OCI-LY7 (cell line): Measurements from ENCODE around the gene PPP4C. TPM values are rescaled to one million over a fixed set of nuclear protein-coding genes. Genes with fewer than 3 reads are reported as not detected.
A peak's percentile ranks its signal among the peaks of the same experiment; 100 is the strongest.

ENCODE experiments used
- BruUV-seq: library from RNA; stranded (reverse); fragments of 400-500 nt; replicated peaks from 2 replicates; lab custom pipeline; 2021; lab: Mats Ljungman, UMichigan
- CTCF ChIA-PET: fragments of 300-600 bp; sonication (Branson Sonifier 250); formaldehyde crosslinking; loops from one replicate; lab custom pipeline; 2022; ENCODE audit warnings: antibody characterized with exemption; ENCODE audit not compliant: unreplicated experiment; lab: Charles Lee
- POLR2A ChIA-PET: fragments of 300-600 bp; sonication (Branson Sonifier 250); formaldehyde crosslinking; loops from one replicate; lab custom pipeline; 2022; ENCODE audit warnings: antibody characterized with exemption; lab: Charles Lee
- DNase-seq: peaks from one replicate; pipeline ENCODE4 v3.0.0-alpha.2; 2015; ENCODE audit warnings: low spot score
- H2AFZ ChIP-seq: fragments of 200-600 bp; sonication (generic), shearing (Covaris generic); 2 replicates; pipeline ENCODE4 v1.6.1; 2014; ENCODE audit warnings: mild to moderate bottlenecking, antibody characterized with exemption, low read length, moderate library complexity
- H3K27ac ChIP-seq: fragments of 200-600 bp; sonication (generic); 2 replicates; pipeline ENCODE4 v1.5.1; 2014; ENCODE audit warnings: mixed run types, low read depth, mild to moderate bottlenecking, moderate library complexity, low read length, inconsistent platforms; ENCODE audit not compliant: poor library complexity, severe bottlenecking
- H3K36me3 ChIP-seq: fragments of 200-600 bp; sonication (generic); 2 replicates; pipeline ENCODE4 v1.6.1; 2014; ENCODE audit warnings: mild to moderate bottlenecking, antibody characterized with exemption, low read length, moderate library complexity, mixed read lengths; ENCODE audit not compliant: insufficient read depth
- H3K4me1 ChIP-seq: fragments of 200-600 bp; sonication (generic); 2 replicates; pipeline ENCODE4 v1.5.1; 2014; ENCODE audit warnings: mild to moderate bottlenecking, low read length; ENCODE audit not compliant: insufficient read depth, poor library complexity, severe bottlenecking
- H3K4me2 ChIP-seq: fragments of 200-600 bp; sonication (generic); 2 replicates; pipeline ENCODE4 v1.6.1; 2014; ENCODE audit warnings: mild to moderate bottlenecking, low read length
- H3K4me3 ChIP-seq: fragments of 200-600 bp; sonication (generic); 2 replicates; pipeline ENCODE4 v1.5.1; 2014; ENCODE audit warnings: mild to moderate bottlenecking, low read depth, low read length; ENCODE audit not compliant: poor library complexity, severe bottlenecking
- H3K79me2 ChIP-seq: fragments of 200-600 bp; sonication (generic); 2 replicates; pipeline ENCODE4 v1.6.1; 2016; ENCODE audit warnings: low read depth, mild to moderate bottlenecking, low read length, moderate library complexity, mixed read lengths; ENCODE audit not compliant: insufficient read depth
- H3K9me2 ChIP-seq: fragments of 200-600 bp; sonication (generic); 2 replicates; pipeline ENCODE4 v1.6.1; 2016; ENCODE audit warnings: mild to moderate bottlenecking, low read length, mixed read lengths; ENCODE audit not compliant: insufficient read depth
- H3K9me3 ChIP-seq: fragments of 200-600 bp; sonication (generic); 2 replicates; pipeline ENCODE4 v1.6.1; 2014; ENCODE audit warnings: mild to moderate bottlenecking, mixed run types, low read length, mixed read lengths
- H4K20me1 ChIP-seq: fragments of 200-600 bp; sonication (generic); 2 replicates; pipeline ENCODE4 v1.6.1; 2014; ENCODE audit warnings: mild to moderate bottlenecking, antibody characterized with exemption, low read length, moderate library complexity, mixed read lengths; ENCODE audit not compliant: insufficient read depth
- EZH2phosphoT487 ChIP-seq: fragments of 200-600 bp; sonication (generic); IDR thresholded peaks from 2 replicates; pipeline ENCODE4 v1.6.1; 2018; ENCODE audit warnings: low read depth, borderline replicate concordance, mild to moderate bottlenecking, mixed run types, antibody characterized with exemption, low read length, moderate library complexity, mixed read lengths
- intact Hi-C: fragments of 100-400 bp; cut with micrococcal nuclease; formaldehyde crosslinking; loops from one replicate; pipeline ENCODE4 v1.10.0; 2022; ENCODE audit not compliant: unreplicated experiment
- total RNA-seq, 2 experiments: library from RNA; depleted of rRNA in 1 of 2; stranded (reverse); fragments of >200 nt in 1 of 2; shearing (Covaris generic) in 1 of 2; gene quantifications; 2 replicates each; pipeline ENCODE4 v1.2.3, GENCODE V29; 2014 to 2022
- TF ChIP-seq, protein P1 (sequence below): fragments of 200-600 bp; sonication (generic); conservative IDR thresholded peaks from 2 replicates; pipeline ENCODE4 v1.5.1; 2014; ENCODE audit warnings: mild to moderate bottlenecking, antibody characterized with exemption, low read length, moderate library complexity, mixed read lengths

Gene PPP4C
- total RNA-seq, 2 experiments from 2014 or later, result 124 to 144 TPM

DNA sequence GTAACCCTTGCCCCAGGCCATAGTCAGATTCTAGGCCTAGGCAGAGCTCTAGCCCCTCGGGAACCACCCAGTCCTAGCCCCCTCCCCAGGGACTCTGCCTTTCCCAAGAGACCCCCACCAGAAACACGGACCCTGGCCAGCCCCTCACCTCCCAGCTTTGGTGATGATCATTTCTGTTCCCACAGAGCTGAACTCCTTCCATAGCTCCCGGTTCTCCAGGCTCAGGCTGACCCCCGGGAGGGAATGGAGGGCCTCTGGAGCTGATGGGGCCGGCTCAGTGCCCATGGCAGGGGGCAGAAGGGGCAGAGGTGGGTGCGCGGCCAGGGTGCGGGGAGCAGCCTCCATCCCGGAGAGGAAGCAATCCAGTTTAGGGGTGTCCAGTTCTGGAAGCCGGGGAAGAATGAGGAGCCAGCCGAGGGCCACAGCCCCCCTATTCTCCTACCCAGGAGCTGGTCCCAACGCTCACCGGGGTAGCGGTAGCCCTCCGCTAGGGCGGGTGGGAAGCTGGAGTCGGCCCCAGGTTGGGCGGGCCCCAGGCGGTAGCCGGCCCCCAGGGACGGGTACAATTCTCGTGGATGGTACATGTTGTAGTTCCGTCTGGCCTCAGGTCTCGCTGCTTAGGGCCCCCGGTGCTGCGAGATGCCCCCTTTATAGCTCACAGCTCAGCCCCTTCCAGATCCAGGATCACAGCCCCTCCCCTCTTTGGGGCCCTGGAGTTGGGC, 15.0 kb downstream of the PPP4C start:
- DNase-seq, result no peak
- no peaks in the 10 kb centered on the region for H3K9me2 ChIP-seq
- no peak overlapping the region for H3K4me3 ChIP-seq
- no peaks in the 10 kb centered on the region for H4K20me1 ChIP-seq
- CTCF ChIA-PET, result no interaction called here
- intact Hi-C loops, result loop anchor here (10.0 kb wide), 1 partner anchor 314 kb away; the partner anchor contains the start of gene ZNF771
- BruUV-seq, result no TSS peak
- peak overlapping the region; percentile 56; the same call in 1 of the 2 replicates for H3K4me2 ChIP-seq
- H2AFZ ChIP-seq, result no peak overlapping the region
- H3K27ac ChIP-seq, result no peak overlapping the region
- no peaks in the 10 kb centered on the region for H3K9me3 ChIP-seq
- TF ChIP-seq, protein P1, sequence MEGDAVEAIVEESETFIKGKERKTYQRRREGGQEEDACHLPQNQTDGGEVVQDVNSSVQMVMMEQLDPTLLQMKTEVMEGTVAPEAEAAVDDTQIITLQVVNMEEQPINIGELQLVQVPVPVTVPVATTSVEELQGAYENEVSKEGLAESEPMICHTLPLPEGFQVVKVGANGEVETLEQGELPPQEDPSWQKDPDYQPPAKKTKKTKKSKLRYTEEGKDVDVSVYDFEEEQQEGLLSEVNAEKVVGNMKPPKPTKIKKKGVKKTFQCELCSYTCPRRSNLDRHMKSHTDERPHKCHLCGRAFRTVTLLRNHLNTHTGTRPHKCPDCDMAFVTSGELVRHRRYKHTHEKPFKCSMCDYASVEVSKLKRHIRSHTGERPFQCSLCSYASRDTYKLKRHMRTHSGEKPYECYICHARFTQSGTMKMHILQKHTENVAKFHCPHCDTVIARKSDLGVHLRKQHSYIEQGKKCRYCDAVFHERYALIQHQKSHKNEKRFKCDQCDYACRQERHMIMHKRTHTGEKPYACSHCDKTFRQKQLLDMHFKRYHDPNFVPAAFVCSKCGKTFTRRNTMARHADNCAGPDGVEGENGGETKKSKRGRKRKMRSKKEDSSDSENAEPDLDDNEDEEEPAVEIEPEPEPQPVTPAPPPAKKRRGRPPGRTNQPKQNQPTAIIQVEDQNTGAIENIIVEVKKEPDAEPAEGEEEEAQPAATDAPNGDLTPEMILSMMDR, result no peak
- TF ChIP-seq EZH2phosphoT487, result no peak
- peaks cover 29% of the 10 kb centered on the region for H3K4me1 ChIP-seq
- POLR2A ChIA-PET, result interaction anchor here (0.9 to 1.3 kb wide), 3 partner anchors 14 to 48 kb away, joined by 3 to 5 read pairs (median 3); partner anchors contain the start of gene PPP4C
- H3K36me3 ChIP-seq, result peaks cover 15% of the 10 kb centered on the region
- no peaks in the 10 kb centered on the region for H3K79me2 ChIP-seq

DNA sequence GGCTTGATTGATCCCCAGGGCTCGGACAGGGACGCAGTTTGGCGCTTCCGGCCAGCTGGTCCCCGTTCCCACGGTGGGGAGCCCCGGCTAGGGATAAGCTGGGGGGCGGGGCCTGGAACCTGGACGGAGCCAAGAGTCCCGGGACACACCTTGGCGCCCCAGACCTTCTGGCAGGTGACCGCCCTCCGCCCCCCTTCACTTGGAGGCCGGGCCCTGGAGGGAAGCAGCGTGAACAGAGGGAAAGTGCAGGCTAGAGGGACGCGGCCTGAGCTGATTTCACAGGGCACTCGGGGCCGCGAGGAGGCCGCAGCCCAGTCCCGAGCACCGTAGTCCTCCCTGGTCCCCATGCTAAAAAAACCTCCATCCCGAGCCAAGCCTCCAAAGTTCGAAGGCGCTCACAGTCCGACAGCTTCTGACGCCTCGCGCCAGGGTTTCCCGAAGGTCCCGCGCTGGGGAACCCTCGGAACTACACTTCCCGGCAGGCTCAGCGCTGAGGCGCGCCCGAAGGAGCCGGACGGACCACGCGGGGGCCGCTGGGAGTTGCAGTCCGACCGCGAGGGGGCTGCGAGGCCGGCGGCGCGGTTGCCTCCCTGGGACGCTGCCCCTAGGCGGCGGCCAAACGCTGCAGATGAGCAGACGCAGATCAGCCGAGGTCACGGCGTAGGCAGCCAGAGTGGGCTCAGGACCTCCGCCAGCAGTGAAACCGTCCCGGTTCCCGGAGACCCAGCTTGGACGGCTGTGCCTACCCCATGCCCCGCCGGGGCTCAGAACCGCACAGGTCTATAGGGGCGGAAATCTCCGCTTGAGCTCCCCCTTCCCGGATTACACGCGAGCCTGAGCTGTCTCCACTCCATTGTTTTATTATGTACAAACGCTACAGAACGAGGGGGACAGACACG, 15.9 kb downstream of the PPP4C start, which contains the start of gene TBX6:
TBX6 (minus strand) TSS at position 451 of the 899 bp plus-strand sequence. CDS start 731 bp downstream, outside the sequence.
- peak within 1 kb of the TSS; percentile 71 for H3K4me3 ChIP-seq
- TF ChIP-seq, protein P1, result peak; percentile 61; the same call in 1 of the 2 replicates
- no peak for TF ChIP-seq EZH2phosphoT487

More for the DNA sequence above, 15.9 kb downstream of the PPP4C start, which contains the start of gene TBX6:
- peak within 1 kb of the TSS; percentile 84 for H2AFZ ChIP-seq
- peaks cover 7% of the 10 kb centered on the region for H3K36me3 ChIP-seq
- POLR2A ChIA-PET, result interaction anchor here (0.6 to 1.8 kb wide), 11 partner anchors 9 to 89 kb away, joined by 3 to 9 read pairs (median 4); partner anchors contain the start of gene PPP4C
- no peaks in the 10 kb centered on the region for H3K9me2 ChIP-seq
- peak within 1 kb of the TSS; percentile 79 for H3K27ac ChIP-seq
- BruUV-seq, result no TSS peak
- CTCF ChIA-PET, result interaction anchor here (0.5 to 1.7 kb wide), 9 partner anchors 15 to 215 kb away, joined by 3 to 5 read pairs (median 3); partner anchors contain the start of gene ALDOA
- intact Hi-C loops, result loop anchor here (1.0 to 10.0 kb wide), 4 partner anchors 16 to 313 kb away; partner anchors contain the start of genes ALDOA, PPP4C and ZNF771
- H4K20me1 ChIP-seq, result no peaks in the 10 kb centered on the region
- H3K4me1 ChIP-seq, result peaks cover 35% of the 10 kb centered on the region
- no peaks in the 10 kb centered on the region for H3K79me2 ChIP-seq
- DNase-seq, result peak; percentile 96
- H3K9me3 ChIP-seq, result peaks cover 4% of the 10 kb centered on the region; the same call in 1 of the 2 replicates
- H3K4me2 ChIP-seq, result peak within 1 kb of the TSS; percentile 92
